Liver (tissue), 3 donors: Measurements from ENCODE around the gene TEX261.

ENCODE experiments used
- FOXA1 ChIP-seq: IDR thresholded peaks from 2 replicates; pipeline ENCODE4 v1.6.1; 2016; ENCODE audit warnings: antibody characterized with exemption
- YY1 ChIP-seq: IDR thresholded peaks from 2 replicates; pipeline ENCODE4 v1.6.1; 2016; ENCODE audit warnings: antibody characterized with exemption, mild to moderate bottlenecking
- TF ChIP-seq, protein P1 (sequence below): fragments of 150-350 bp; IDR thresholded peaks from 2 replicates; pipeline ENCODE4 v1.5.1; 2017; ENCODE audit warnings: improper control_type of control experiment, low read depth, low read length; ENCODE audit not compliant: missing input control
- TF ChIP-seq, protein P2 (sequence below): IDR thresholded peaks from 2 replicates; pipeline ENCODE4 v1.6.1; 2016; ENCODE audit warnings: antibody characterized with exemption
- donor health status: healthy.
- donor health status: healthy.

- TF ChIP-seq, protein P1, sequence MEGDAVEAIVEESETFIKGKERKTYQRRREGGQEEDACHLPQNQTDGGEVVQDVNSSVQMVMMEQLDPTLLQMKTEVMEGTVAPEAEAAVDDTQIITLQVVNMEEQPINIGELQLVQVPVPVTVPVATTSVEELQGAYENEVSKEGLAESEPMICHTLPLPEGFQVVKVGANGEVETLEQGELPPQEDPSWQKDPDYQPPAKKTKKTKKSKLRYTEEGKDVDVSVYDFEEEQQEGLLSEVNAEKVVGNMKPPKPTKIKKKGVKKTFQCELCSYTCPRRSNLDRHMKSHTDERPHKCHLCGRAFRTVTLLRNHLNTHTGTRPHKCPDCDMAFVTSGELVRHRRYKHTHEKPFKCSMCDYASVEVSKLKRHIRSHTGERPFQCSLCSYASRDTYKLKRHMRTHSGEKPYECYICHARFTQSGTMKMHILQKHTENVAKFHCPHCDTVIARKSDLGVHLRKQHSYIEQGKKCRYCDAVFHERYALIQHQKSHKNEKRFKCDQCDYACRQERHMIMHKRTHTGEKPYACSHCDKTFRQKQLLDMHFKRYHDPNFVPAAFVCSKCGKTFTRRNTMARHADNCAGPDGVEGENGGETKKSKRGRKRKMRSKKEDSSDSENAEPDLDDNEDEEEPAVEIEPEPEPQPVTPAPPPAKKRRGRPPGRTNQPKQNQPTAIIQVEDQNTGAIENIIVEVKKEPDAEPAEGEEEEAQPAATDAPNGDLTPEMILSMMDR: no peak
- TF ChIP-seq FOXA1 (no peak), YY1 (peak; percentile 14)
- TF ChIP-seq, protein P2, sequence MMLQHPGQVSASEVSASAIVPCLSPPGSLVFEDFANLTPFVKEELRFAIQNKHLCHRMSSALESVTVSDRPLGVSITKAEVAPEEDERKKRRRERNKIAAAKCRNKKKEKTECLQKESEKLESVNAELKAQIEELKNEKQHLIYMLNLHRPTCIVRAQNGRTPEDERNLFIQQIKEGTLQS: no peak
These were observed 17.0 kb downstream of the TEX261 start for GRCh38 chr2:70977605-70978205.
